ENCODE data around the gene LMAN2. TPM values are rescaled to one million over a fixed set of nuclear protein-coding genes. Genes with fewer than 3 reads are reported as not detected.

LMAN2 gene
- total RNA-seq, 2 experiments from 2014 or later, result 116 to 144 TPM

DNA sequence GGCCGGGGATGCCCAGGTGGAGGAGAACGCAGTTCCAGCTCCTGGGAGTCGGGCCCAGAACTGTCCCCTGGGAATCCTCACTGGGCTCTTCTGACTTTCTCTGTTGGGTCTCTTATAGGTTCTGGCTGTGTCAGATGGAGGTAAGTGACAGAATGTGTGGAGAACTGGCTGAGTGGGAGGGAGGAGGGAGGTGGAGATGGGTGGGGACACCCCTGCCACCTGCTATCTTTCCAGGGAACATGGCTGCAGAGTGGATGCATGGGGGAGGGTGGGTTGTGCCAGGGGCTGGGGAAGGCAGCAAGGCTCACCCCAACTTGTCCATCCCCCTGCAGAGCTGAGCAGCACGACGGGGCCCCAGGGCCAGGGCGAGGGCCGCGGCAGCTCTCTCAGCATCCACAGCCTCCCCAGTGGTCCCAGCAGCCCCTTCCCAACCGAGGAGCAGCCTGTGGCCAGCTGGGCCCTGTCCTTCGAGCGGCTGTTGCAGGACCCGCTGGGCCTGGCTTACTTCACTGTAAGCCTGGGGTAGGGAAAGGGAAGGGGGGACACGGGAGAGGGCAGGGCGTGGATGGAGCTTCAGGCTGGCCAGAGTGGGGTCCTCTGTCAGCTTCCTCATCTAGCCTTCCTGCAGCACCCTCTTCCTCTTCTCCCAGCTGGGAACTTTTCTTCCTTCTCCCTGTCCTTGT lies 14.5 kb upstream of the LMAN2 start:
- Histone ChIP-seq H2AFZ (ENCODE audit: low read length) (no peak overlapping the region), H3K9me2 (ENCODE audit: insufficient read depth, low read length) (no peaks in the 10 kb centered on the region), H3K27ac (ENCODE audit: low read depth, low read length, poor library complexity, severe bottlenecking) (no peak overlapping the region), H3K4me3 (ENCODE audit: low read depth, low read length, poor library complexity, severe bottlenecking) (no peak overlapping the region), H3K4me1 (ENCODE audit: insufficient read depth, low read length, poor library complexity, severe bottlenecking) (peaks cover 61% of the 10 kb centered on the region), H3K4me2 (ENCODE audit: low read length) (no peak overlapping the region), H3K79me2 (ENCODE audit: insufficient read depth, low read depth, low read length) (peaks cover 9% of the 10 kb centered on the region; the same call in 1 of the 2 replicates), H3K36me3 (ENCODE audit: insufficient read depth, low read length) (peaks cover 26% of the 10 kb centered on the region), H3K9me3 (ENCODE audit: low read length) (no peaks in the 10 kb centered on the region), H4K20me1 (ENCODE audit: insufficient read depth, low read length) (no peaks in the 10 kb centered on the region)
- no peak for TF ChIP-seq EZH2phosphoT487 (IDR thresholded peaks at IDR 0.05; ENCODE audit: borderline replicate concordance, low read depth, low read length)
- TF ChIP-seq, protein P1, sequence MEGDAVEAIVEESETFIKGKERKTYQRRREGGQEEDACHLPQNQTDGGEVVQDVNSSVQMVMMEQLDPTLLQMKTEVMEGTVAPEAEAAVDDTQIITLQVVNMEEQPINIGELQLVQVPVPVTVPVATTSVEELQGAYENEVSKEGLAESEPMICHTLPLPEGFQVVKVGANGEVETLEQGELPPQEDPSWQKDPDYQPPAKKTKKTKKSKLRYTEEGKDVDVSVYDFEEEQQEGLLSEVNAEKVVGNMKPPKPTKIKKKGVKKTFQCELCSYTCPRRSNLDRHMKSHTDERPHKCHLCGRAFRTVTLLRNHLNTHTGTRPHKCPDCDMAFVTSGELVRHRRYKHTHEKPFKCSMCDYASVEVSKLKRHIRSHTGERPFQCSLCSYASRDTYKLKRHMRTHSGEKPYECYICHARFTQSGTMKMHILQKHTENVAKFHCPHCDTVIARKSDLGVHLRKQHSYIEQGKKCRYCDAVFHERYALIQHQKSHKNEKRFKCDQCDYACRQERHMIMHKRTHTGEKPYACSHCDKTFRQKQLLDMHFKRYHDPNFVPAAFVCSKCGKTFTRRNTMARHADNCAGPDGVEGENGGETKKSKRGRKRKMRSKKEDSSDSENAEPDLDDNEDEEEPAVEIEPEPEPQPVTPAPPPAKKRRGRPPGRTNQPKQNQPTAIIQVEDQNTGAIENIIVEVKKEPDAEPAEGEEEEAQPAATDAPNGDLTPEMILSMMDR (conservative IDR thresholded peaks at IDR 0.05; ENCODE audit: low read length), result no peak
- intact Hi-C loops (cut with micrococcal nuclease; ENCODE audit: unreplicated experiment), result no loop called here
- no TSS peak for BruUV-seq (replicated peaks)
- no peak for DNase-seq (ENCODE audit: low spot score)
- ChIA-PET CTCF (ENCODE audit: unreplicated experiment) (no interaction called here), POLR2A (interaction anchor here (1.2 kb wide), 1 partner anchor 10 kb away, joined by 6 read pairs; no protein-coding TSS in a partner anchor)

DNA sequence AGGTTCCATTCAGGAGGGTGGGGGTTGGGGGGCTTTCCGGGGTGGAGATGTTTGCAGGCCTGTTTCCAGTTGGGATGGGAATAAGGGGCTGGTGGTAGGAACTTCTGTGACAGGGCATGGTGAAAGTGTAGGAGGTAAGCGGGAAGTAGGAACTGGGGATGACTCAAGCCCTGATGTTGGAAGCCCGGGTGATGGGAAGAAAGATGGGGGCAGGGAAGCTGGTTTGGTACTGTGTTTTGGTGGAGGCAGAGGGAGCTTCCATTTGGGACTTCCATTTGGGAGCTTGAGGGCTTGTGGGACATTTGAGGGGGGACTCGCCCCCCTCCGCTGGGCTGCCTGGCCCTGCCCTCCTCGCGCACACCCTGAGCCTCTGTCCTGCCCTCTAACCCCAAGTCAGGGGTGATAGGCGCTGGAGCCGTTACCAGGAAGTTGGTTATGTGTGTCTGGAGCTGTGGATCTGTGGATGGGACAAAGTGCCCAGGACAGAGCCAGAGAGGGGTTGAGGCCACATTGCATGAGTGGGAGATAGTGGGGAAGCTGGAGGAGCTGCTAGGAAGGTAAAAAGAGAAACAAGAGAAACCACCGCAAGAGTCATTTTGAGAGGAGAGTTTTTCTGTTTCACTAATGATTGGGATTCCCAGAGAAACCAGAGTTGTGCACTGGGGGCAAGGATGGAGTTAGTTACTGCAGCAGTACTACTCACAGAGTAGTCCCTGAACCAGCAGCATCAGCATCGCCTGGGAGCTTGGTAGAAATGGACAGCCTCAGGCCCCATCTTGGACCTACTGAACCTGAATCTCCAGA lies 12.9 kb upstream of the LMAN2 start:
- H3K4me2 ChIP-seq (ENCODE audit: low read length), result no peak overlapping the region
- H3K9me3 ChIP-seq (ENCODE audit: low read length), result no peaks in the 10 kb centered on the region
- DNase-seq (ENCODE audit: low spot score), result no peak
- CTCF ChIA-PET (ENCODE audit: unreplicated experiment), result interaction anchor here (0.6 kb wide), 1 partner anchor 88 kb away, joined by 3 read pairs; no protein-coding TSS in a partner anchor
- peaks cover 61% of the 10 kb centered on the region for H3K4me1 ChIP-seq (ENCODE audit: insufficient read depth, low read length, poor library complexity, severe bottlenecking)
- no peaks in the 10 kb centered on the region for H4K20me1 ChIP-seq (ENCODE audit: insufficient read depth, low read length)
- no peak overlapping the region for H3K4me3 ChIP-seq (ENCODE audit: low read depth, low read length, poor library complexity, severe bottlenecking)
- no peak overlapping the region for H3K27ac ChIP-seq (ENCODE audit: low read depth, low read length, poor library complexity, severe bottlenecking)
- no peaks in the 10 kb centered on the region for H3K9me2 ChIP-seq (ENCODE audit: insufficient read depth, low read length)
- H3K79me2 ChIP-seq (ENCODE audit: insufficient read depth, low read depth, low read length), result peaks cover 9% of the 10 kb centered on the region; the same call in 1 of the 2 replicates
- POLR2A ChIA-PET, result interaction anchor here (0.6 to 1.5 kb wide), 3 partner anchors 8 to 814 kb away, joined by 3 to 6 read pairs (median 5); partner anchors contain the start of gene LMAN2
- peaks cover 23% of the 10 kb centered on the region for H3K36me3 ChIP-seq (ENCODE audit: insufficient read depth, low read length)
- TF ChIP-seq, protein P1 (conservative IDR thresholded peaks at IDR 0.05; ENCODE audit: low read length), result no peak
- no peak for TF ChIP-seq EZH2phosphoT487 (IDR thresholded peaks at IDR 0.05; ENCODE audit: borderline replicate concordance, low read depth, low read length)
- intact Hi-C loops (cut with micrococcal nuclease; ENCODE audit: unreplicated experiment), result no loop called here
- no peak overlapping the region for H2AFZ ChIP-seq (ENCODE audit: low read length)
- BruUV-seq (replicated peaks), result no TSS peak

All from OCI-LY7 (cell line).